GM12892 (cell line): ENCODE measurements around the gene HS1BP3.

Source experiments
- POLR2A ChIP-seq: IDR thresholded peaks from 2 replicates; pipeline ENCODE4 v1.6.1; 2011; ENCODE audit warnings: low read depth, low read length, control low read depth
- POLR2AphosphoS5 ChIP-seq: IDR thresholded peaks from 2 replicates; pipeline ENCODE4 v1.6.1; 2011; ENCODE audit warnings: low read depth, low read length, control low read depth
- TAF1 ChIP-seq: IDR thresholded peaks from 2 replicates; pipeline ENCODE4 v1.6.1; 2011; ENCODE audit warnings: low read depth, mild to moderate bottlenecking, control low read depth, low read length, borderline replicate concordance

DNA sequence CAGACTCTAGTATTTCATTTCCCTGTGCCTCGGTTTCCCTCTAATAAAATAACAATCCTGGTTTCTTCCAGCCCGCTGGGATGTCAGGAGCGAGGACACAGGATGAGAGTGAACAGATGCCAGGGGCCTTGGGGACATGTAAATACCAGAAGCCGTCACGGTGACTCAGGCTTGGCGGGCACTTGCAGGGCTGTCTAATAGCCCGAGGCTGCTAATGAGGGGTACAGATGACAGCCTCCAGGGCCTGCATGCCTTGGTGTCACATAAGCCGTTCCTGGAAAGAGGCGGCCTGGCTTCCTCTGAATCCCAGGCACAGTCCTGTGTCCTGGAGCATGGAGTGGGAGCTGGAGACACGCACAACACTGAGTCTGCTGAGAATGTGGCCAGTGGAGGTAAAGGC, 28.2 kb downstream of the HS1BP3 start:
- TF ChIP-seq POLR2A (no peak), POLR2AphosphoS5 (no peak), TAF1 (no peak)
